Esophagus muscularis mucosa (tissue), 4 donors: ENCODE results near the gene DGKK. TPM values are rescaled to one million over a fixed set of nuclear protein-coding genes. Genes with fewer than 3 reads are reported as not detected.

Source experiments
- DNase-seq: peaks from one replicate; pipeline ENCODE4 v3.0.0-alpha.2; 2017; ENCODE audit errors: extremely low spot score
- H3K27ac ChIP-seq, 4 donors: fragments of 200-600 bp; sonication (generic); replicated peaks in 1 of 4; 1 replicate in 3 of 4; 2 replicates in 1 of 4; pipeline ENCODE4 v1.5.1; 2016 to 2019; ENCODE audit warnings: mild to moderate bottlenecking in 1 of 4
- H3K27me3 ChIP-seq, 4 donors: fragments of 200-600 bp; sonication (generic); one replicate each; pipeline versions ENCODE4 v1.5.1 to v1.6.0; 2016 to 2019
- H3K36me3 ChIP-seq, 4 donors: fragments of 200-600 bp; sonication (generic); one replicate each; pipeline ENCODE4 v1.5.1; 2016 to 2019
- H3K4me1 ChIP-seq, 4 donors: fragments of 200-600 bp; sonication (generic); one replicate each; pipeline ENCODE4 v1.5.1; 2016 to 2019
- H3K4me3 ChIP-seq, 4 donors: fragments of 200-600 bp; sonication (generic); 1 replicate in 2 of 4; 2 replicates in 2 of 4; pipeline ENCODE4 v1.5.1; 2016 to 2019; ENCODE audit warnings: mild to moderate bottlenecking in 4 of 4, moderate library complexity in 1 of 4
- H3K9me3 ChIP-seq, 4 donors: fragments of 200-600 bp; sonication (generic); 1 replicate in 3 of 4; 2 replicates in 1 of 4; pipeline ENCODE4 v1.5.1; 2016 to 2019
- EP300 ChIP-seq: sonication (generic); formaldehyde crosslinking; IDR thresholded peaks from one replicate; pipeline ENCODE4 v1.6.1; 2017; ENCODE audit warnings: antibody characterized with exemption
- POLR2A ChIP-seq: fragments of 450-650 bp; IDR thresholded peaks from one replicate; pipeline ENCODE4 v1.6.1; 2017; ENCODE audit warnings: antibody characterized with exemption, moderate library complexity, mild to moderate bottlenecking, low read depth
- POLR2AphosphoS5 ChIP-seq, 2 donors: sonication (generic); formaldehyde crosslinking; IDR thresholded peaks; one replicate each; pipeline ENCODE4 v1.6.1; 2017; ENCODE audit warnings: antibody characterized with exemption in 2 of 2
- WGBS: methylation state at CpG from one replicate; pipeline ENCODE4 v1.1.5; 2018; 5-methylcytosine and 5-hydroxymethylcytosine counted together
- intact Hi-C: fragments of 100-400 bp; cut with DNase I; formaldehyde crosslinking; loops from one replicate; pipeline ENCODE4 v1.15.1; 2023
- total RNA-seq, 4 donors: library from RNA; depleted of rRNA; stranded (reverse); fragments of >200 nt; gene quantifications; one replicate each; pipeline versions ENCODE4 v1.1.0 to v1.2.1, GENCODE V29; 2016
- TF ChIP-seq, protein P1 (sequence below), 3 experiments: fragments of 200-600 bp in 2 of 3; fragments of 450-650 bp in 1 of 3; sonication (generic) in 2 of 3; IDR thresholded peaks; one replicate each; pipeline ENCODE4 v1.5.1; 2017 to 2019; ENCODE audit warnings: antibody characterized with exemption in 3 of 3, mild to moderate bottlenecking in 2 of 3, moderate library complexity in 1 of 3

Gene DGKK
- total RNA-seq, 4 donors from 2014 or later: not detected

DNA sequence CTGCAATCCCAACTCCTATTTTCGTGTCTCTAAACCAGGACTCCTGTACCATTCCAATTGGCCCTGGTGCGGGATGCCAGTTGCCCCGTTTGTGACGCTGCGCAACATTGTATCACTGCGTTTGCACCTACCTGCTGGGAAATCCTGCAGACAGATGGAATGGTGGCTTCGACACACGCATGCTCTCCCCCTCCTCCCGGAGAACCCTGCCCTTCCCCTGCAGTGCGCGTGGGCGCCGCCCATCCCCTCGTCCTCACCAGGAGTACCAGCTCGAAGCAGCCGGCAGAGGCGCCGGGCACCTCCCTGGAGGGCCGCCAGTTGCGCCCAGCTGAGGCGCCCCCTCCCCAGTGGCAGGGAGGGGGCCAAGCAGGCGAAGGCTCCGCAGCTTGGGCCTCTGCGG, 1.4 kb downstream of the DGKK start:
- no peaks in the 10 kb centered on the region for H3K9me3 ChIP-seq
- DNase-seq: no peak
- intact Hi-C loops: no loop called here
- H3K4me3 ChIP-seq: no peak overlapping the region
- H3K36me3 ChIP-seq: no peaks in the 10 kb centered on the region
- H3K27ac ChIP-seq: no peak overlapping the region
- 39% methylated on average over 9 of the region's 24 CpGs for WGBS
- H3K27me3 ChIP-seq: peaks cover 5 to 69% (median 29%) of the 10 kb centered on the region in 4 donors
- TF ChIP-seq, protein P1, sequence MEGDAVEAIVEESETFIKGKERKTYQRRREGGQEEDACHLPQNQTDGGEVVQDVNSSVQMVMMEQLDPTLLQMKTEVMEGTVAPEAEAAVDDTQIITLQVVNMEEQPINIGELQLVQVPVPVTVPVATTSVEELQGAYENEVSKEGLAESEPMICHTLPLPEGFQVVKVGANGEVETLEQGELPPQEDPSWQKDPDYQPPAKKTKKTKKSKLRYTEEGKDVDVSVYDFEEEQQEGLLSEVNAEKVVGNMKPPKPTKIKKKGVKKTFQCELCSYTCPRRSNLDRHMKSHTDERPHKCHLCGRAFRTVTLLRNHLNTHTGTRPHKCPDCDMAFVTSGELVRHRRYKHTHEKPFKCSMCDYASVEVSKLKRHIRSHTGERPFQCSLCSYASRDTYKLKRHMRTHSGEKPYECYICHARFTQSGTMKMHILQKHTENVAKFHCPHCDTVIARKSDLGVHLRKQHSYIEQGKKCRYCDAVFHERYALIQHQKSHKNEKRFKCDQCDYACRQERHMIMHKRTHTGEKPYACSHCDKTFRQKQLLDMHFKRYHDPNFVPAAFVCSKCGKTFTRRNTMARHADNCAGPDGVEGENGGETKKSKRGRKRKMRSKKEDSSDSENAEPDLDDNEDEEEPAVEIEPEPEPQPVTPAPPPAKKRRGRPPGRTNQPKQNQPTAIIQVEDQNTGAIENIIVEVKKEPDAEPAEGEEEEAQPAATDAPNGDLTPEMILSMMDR (IDR thresholded peaks at IDR 0.05): no peak
- TF ChIP-seq EP300: no peak
- no peak for TF ChIP-seq POLR2A
- TF ChIP-seq POLR2AphosphoS5 (IDR thresholded peaks at IDR 0.05): no peak
- H3K4me1 ChIP-seq: peaks cover 6 to 28% (median 21%) of the 10 kb centered on the region in 4 donors

DNA sequence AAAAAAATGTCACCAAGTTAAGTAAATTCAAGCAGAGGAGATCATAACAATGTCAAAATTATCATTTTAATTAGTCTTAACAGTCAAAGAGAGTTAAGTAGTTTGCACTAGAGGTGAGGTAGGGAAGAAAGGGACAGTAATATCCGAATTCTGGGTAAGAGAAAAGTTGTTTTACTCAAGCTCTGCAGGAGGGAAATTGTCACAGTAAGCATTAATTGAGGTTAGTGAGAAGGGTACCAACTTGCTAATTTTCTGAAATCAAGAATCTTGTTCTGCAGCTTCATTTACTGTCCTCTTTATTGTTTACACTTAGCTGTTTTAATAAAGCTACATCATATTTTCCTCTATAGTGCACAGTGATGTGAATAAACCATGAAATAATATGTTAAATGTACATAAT, 11.0 kb downstream of the DGKK start:
- intact Hi-C loops: no loop called here
- DNase-seq: no peak
- no peak overlapping the region for H3K4me3 ChIP-seq
- WGBS: 21% methylated on average over 1 of the region's 1 CpG
- TF ChIP-seq, protein P1 (IDR thresholded peaks at IDR 0.05): no peak
- TF ChIP-seq EP300 (no peak), POLR2A (no peak), POLR2AphosphoS5 (IDR thresholded peaks at IDR 0.05) (no peak)
- H3K9me3 ChIP-seq: no peaks in the 10 kb centered on the region
- peaks cover 0 to 8% (median 2%) of the 10 kb centered on the region in 4 donors for H3K27me3 ChIP-seq
- H3K4me1 ChIP-seq: no peaks in the 10 kb centered on the region
- H3K36me3 ChIP-seq: no peaks in the 10 kb centered on the region
- no peak overlapping the region for H3K27ac ChIP-seq

DNA sequence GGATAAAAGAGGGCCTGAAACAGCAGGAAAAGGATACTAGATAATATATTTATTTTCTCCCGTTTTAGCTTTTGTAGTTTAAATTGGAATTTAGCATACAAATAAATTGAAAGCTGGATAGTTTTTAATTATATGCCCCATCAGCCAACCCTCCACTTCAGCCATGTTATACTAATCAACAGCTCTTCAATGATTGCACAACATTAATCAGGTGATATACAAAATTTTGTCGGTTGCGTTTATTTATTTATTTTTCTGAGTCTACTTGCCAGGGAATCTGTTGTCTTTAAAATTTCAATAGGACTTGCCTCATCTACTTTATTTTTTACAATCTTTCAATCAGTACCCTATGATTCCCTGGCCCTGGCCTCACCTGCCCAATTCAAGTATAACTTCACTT, 12.1 kb downstream of the DGKK start:
- Histone ChIP-seq H3K27ac (no peak overlapping the region), H3K36me3 (no peaks in the 10 kb centered on the region), H3K4me3 (no peak overlapping the region), H3K4me1 (no peaks in the 10 kb centered on the region), H3K9me3 (no peaks in the 10 kb centered on the region), H3K27me3 (peaks cover 0 to 6% (median 0%) of the 10 kb centered on the region in 4 donors)
- intact Hi-C loops: no loop called here
- 74% methylated on average over 3 of the region's 3 CpGs for WGBS
- TF ChIP-seq, protein P1 (IDR thresholded peaks at IDR 0.05): no peak
- TF ChIP-seq POLR2A: no peak
- TF ChIP-seq EP300: no peak
- TF ChIP-seq POLR2AphosphoS5 (IDR thresholded peaks at IDR 0.05): no peak
- no peak for DNase-seq

DNA sequence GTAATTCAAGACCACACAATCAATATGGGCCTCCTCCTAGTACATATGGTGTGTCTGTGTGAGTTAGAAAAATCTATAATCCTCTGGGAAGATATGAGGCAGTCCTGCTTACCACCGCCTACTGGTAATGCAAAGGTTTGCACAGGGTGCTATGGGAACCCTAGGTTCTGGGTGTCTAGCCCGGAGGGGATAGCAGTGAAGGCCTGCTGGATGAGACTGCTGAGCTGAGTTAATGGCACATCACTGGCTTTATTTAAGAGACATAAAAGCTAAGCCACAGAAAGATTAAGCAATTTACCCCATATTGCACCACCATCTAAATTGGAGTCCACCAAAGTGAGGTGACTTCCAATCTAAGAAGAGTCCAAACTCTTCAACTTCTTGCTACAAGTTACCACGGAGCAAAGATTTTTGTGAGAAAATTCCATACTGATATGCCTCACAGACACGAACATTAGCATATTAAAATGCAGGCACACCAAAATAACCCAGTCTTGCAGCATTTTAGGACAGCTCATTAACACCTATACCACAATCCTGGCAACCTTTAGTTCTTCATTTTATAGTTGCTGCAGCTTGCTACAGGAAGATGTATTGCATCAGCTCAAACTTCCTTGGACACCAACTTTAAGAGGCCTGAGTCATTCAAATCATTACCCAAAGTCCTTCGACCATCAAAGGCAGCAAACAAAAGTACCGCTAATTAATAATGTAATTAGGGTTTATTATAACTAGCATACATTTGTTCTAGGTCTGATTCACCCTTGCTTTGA, 13.7 kb downstream of the DGKK start:
- no peaks in the 10 kb centered on the region for H3K9me3 ChIP-seq
- 63% methylated on average over 6 of the region's 6 CpGs for WGBS
- no peak for TF ChIP-seq POLR2AphosphoS5 (IDR thresholded peaks at IDR 0.05)
- TF ChIP-seq, protein P1 (IDR thresholded peaks at IDR 0.05): no peak
- TF ChIP-seq POLR2A: no peak
- no peak for TF ChIP-seq EP300

More for the DNA sequence above, 13.7 kb downstream of the DGKK start:
- H3K4me1 ChIP-seq: no peaks in the 10 kb centered on the region
- no peaks in the 10 kb centered on the region for H3K27me3 ChIP-seq
- H3K4me3 ChIP-seq: no peak overlapping the region
- intact Hi-C loops: no loop called here
- H3K36me3 ChIP-seq: no peaks in the 10 kb centered on the region
- no peak for DNase-seq
- no peak overlapping the region for H3K27ac ChIP-seq
